WTC11 (cell line): ENCODE data around the gene CELSR3. TPM values are rescaled to one million over a fixed set of nuclear protein-coding genes. Genes with fewer than 3 reads are reported as not detected.

Source experiments
- ATAC-seq: fragments of 200-7000 bp; cut with Tn5 transposase; 2 replicates; pipeline ENCODE4 v1.10.0; 2021; ENCODE audit warnings: mild to moderate bottlenecking, moderate library complexity
- CTCF ChIA-PET: fragments of 300-600 bp; sonication (Branson Sonifier 250); formaldehyde crosslinking; loops from one replicate; lab custom pipeline; 2021; ENCODE audit warnings: antibody characterized with exemption; lab: Charles Lee
- POLR2A ChIA-PET: fragments of 350-600 bp; sonication (Branson Sonifier 250); formaldehyde crosslinking; loops from one replicate; lab custom pipeline; 2021; ENCODE audit warnings: antibody characterized with exemption; lab: Charles Lee
- DNase-seq: peaks from one replicate; pipeline ENCODE4 v3.0.0; 2021; ENCODE audit warnings: low spot score
- H3K27ac Mint-ChIP-seq: 2 replicates; pipeline ENCODE4 v1.8.0; 2021; ENCODE audit warnings: mixed read lengths
- H3K27me3 Mint-ChIP-seq: 2 replicates; pipeline ENCODE4 v1.8.0; 2021; ENCODE audit warnings: low read depth, mild to moderate bottlenecking, moderate library complexity, mixed read lengths
- H3K36me3 Mint-ChIP-seq: 2 replicates; pipeline ENCODE4 v1.8.0; 2021; ENCODE audit warnings: mixed read lengths
- H3K4me1 Mint-ChIP-seq: 2 replicates; pipeline ENCODE4 v1.8.0; 2022; ENCODE audit warnings: mixed read lengths
- H3K4me3 Mint-ChIP-seq: 2 replicates; pipeline ENCODE4 v1.8.0; 2021; ENCODE audit warnings: mild to moderate bottlenecking, moderate library complexity, mixed read lengths
- H3K9me3 Mint-ChIP-seq: 2 replicates; pipeline ENCODE4 v1.8.0; 2021; ENCODE audit warnings: mixed read lengths
- E2F1 ChIP-seq: sonication (generic); formaldehyde crosslinking; IDR thresholded peaks from 2 replicates; pipeline ENCODE4 v1.8.0; 2022; ENCODE audit warnings: mild to moderate bottlenecking, missing genetic modification reagents
- FOXJ3 ChIP-seq: sonication (generic); formaldehyde crosslinking; IDR thresholded peaks from 2 replicates; pipeline ENCODE4 v1.9.0; 2021; ENCODE audit warnings: missing genetic modification reagents, mild to moderate bottlenecking, borderline replicate concordance
- FOXP4 ChIP-seq: sonication (generic); formaldehyde crosslinking; IDR thresholded peaks from 2 replicates; pipeline ENCODE4 v1.8.0; 2022; ENCODE audit warnings: mild to moderate bottlenecking, missing genetic modification reagents
- HMGXB4 ChIP-seq: sonication (generic); formaldehyde crosslinking; IDR thresholded peaks from 2 replicates; pipeline ENCODE4 v1.8.1; 2023; ENCODE audit warnings: mild to moderate bottlenecking, moderate library complexity, missing genetic modification reagents
- JAZF1 ChIP-seq: fragments of 250-450 bp; sonication (Bioruptor Pico); IDR thresholded peaks from 2 replicates; pipeline ENCODE4 v1.9.0; 2021; ENCODE audit warnings: moderate library complexity, mild to moderate bottlenecking, inconsistent platforms
- MXD4 ChIP-seq: fragments of 250-450 bp; sonication (Bioruptor Pico); IDR thresholded peaks from 2 replicates; pipeline ENCODE4 v1.8.0; 2021; ENCODE audit warnings: mild to moderate bottlenecking, moderate library complexity, borderline replicate concordance
- NFE2L1 ChIP-seq: sonication (generic); formaldehyde crosslinking; IDR thresholded peaks from 2 replicates; pipeline ENCODE4 v1.8.1; 2023; ENCODE audit warnings: missing genetic modification reagents
- OVOL2 ChIP-seq: fragments of 250-450 bp; sonication (Bioruptor Pico); IDR thresholded peaks from 2 replicates; pipeline ENCODE4 v1.9.0; 2021; ENCODE audit warnings: mild to moderate bottlenecking, borderline replicate concordance
- RELA ChIP-seq: sonication (generic); formaldehyde crosslinking; IDR thresholded peaks from 2 replicates; pipeline ENCODE4 v1.8.1; 2022; ENCODE audit warnings: missing genetic modification reagents, mild to moderate bottlenecking, borderline replicate concordance
- SMAD3 ChIP-seq: sonication (generic); formaldehyde crosslinking; IDR thresholded peaks from 2 replicates; pipeline ENCODE4 v1.8.0; 2022; ENCODE audit warnings: missing genetic modification reagents, mild to moderate bottlenecking, borderline replicate concordance
- TEAD1 ChIP-seq: sonication (generic); formaldehyde crosslinking; IDR thresholded peaks from 2 replicates; pipeline ENCODE4 v1.8.0; 2022; ENCODE audit warnings: mild to moderate bottlenecking, missing genetic modification reagents
- ZNF121 ChIP-seq: sonication (generic); formaldehyde crosslinking; IDR thresholded peaks from 2 replicates; pipeline ENCODE4 v1.8.0; 2023; ENCODE audit warnings: missing genetic modification reagents
- ZNF281 ChIP-seq: sonication (generic); formaldehyde crosslinking; IDR thresholded peaks from 2 replicates; pipeline ENCODE4 v1.8.0; 2023; ENCODE audit warnings: mild to moderate bottlenecking, missing genetic modification reagents
- ZNF396 ChIP-seq: fragments of 250-450 bp; sonication (Bioruptor Pico); IDR thresholded peaks from 2 replicates; pipeline ENCODE4 v1.8.0; 2021; ENCODE audit warnings: mild to moderate bottlenecking, moderate library complexity, borderline replicate concordance
- total RNA-seq: library from RNA; stranded (reverse); gene quantifications from 3 replicates; pipeline ENCODE4 v1.2.3, GENCODE V29; 2021
- TF ChIP-seq, protein P1 (sequence below): fragments of 250-450 bp; sonication (Bioruptor Pico); IDR thresholded peaks from 2 replicates; pipeline ENCODE4 v1.9.0; 2021; ENCODE audit warnings: mild to moderate bottlenecking, borderline replicate concordance
- TF ChIP-seq, protein P2 (sequence below): sonication (generic); formaldehyde crosslinking; IDR thresholded peaks from 2 replicates; pipeline ENCODE4 v1.8.1; 2023; ENCODE audit warnings: mild to moderate bottlenecking, missing genetic modification reagents, borderline replicate concordance
- TF ChIP-seq, protein P3 (sequence below): fragments of 250-450 bp; sonication (Bioruptor Pico); IDR thresholded peaks from 2 replicates; pipeline ENCODE4 v1.8.0; 2021; ENCODE audit warnings: mild to moderate bottlenecking

The CELSR3 gene
- total RNA-seq, 1 experiment from 2014 or later, result 27.9 TPM

DNA sequence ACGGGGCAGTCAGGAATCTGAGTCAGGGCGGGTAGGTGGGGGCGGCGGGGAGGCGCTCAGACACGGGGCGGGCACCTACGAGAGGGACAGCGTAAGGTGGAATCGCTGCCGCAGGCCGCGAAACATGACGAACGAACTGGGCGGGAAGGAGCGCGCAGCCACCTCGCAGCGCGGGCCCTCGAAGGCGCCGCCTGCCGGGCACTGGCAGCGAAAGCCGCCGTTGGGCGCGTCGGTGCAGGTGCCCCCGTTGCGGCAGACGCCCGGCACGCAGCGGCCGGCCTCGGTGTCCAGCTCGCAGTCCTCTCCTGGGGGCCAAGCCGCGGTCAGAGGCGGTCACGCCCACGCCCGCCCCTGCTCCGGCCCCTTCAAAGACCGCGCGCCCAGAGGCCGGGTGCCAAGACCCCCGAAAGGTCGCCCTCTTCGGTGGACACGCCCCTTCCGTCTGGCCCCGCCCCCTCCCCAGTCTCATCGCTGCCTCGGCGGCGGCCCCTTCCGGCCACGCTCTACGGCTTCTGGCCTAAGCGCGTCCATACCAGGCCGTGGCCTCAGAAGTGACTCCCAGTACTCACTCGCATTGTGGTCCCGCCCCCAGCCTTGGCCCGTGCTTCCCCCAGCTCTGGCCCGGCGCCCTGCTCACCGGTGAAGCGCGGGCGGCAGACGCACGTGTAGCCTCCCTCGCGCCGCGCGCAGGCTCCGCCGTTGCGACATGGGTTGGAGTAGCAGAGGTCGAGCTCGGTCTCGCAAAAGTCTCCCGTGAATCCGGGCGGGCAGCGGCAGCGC is 6.4 kb downstream of the CELSR3 start:
- Mint-ChIP-seq H3K4me1 (peaks cover 13% of the 10 kb centered on the region), H3K27ac (peak overlapping the region; percentile 78), H3K36me3 (peaks cover 44% of the 10 kb centered on the region), H3K4me3 (peak overlapping the region; percentile 63), H3K9me3 (peaks cover 6% of the 10 kb centered on the region; the same call in 1 of the 2 replicates), H3K27me3 (peaks cover 4% of the 10 kb centered on the region; the same call in 1 of the 2 replicates)
- CTCF ChIA-PET, result interaction anchor here (0.6 to 4.6 kb wide), 13 partner anchors 9 to 351 kb away, joined by 3 to 46 read pairs (median 3); partner anchors contain the start of genes NCKIPSD, PFKFB4, SLC26A6 and UQCRC1
- peak; percentile 91 for DNase-seq
- peak; percentile 90 for ATAC-seq
- POLR2A ChIA-PET, result interaction anchor here (0.8 to 2.5 kb wide), 2 partner anchors 21 to 100 kb away, joined by 3 to 13 read pairs; partner anchors contain the start of genes PFKFB4 and SLC26A6
- TF ChIP-seq RELA (peak; percentile 94; the same call in 1 of the 2 replicates), MXD4 (no peak), ZNF396 (CRISPR knock-in tag) (no peak), SMAD3 (peak; percentile 72; the same call in 1 of the 2 replicates), ZNF281 (CRISPR knock-in tag) (peak; percentile 30; the same call in 1 of the 2 replicates), E2F1 (CRISPR knock-in tag) (no peak), ZNF121 (CRISPR knock-in tag) (0 out of 2 replicates have a peak, but pooled peaks have one; percentile 1), TEAD1 (CRISPR knock-in tag) (peak; percentile 58; the same call in 1 of the 2 replicates), NFE2L1 (CRISPR knock-in tag) (peak; percentile 39; the same call in 1 of the 2 replicates), JAZF1 (CRISPR knock-in tag) (no peak), FOXJ3 (CRISPR knock-in tag) (no peak), FOXP4 (CRISPR knock-in tag) (peak; percentile 49), HMGXB4 (CRISPR knock-in tag) (peak; percentile 82), OVOL2 (CRISPR knock-in tag) (no peak)
- TF ChIP-seq, protein P1, sequence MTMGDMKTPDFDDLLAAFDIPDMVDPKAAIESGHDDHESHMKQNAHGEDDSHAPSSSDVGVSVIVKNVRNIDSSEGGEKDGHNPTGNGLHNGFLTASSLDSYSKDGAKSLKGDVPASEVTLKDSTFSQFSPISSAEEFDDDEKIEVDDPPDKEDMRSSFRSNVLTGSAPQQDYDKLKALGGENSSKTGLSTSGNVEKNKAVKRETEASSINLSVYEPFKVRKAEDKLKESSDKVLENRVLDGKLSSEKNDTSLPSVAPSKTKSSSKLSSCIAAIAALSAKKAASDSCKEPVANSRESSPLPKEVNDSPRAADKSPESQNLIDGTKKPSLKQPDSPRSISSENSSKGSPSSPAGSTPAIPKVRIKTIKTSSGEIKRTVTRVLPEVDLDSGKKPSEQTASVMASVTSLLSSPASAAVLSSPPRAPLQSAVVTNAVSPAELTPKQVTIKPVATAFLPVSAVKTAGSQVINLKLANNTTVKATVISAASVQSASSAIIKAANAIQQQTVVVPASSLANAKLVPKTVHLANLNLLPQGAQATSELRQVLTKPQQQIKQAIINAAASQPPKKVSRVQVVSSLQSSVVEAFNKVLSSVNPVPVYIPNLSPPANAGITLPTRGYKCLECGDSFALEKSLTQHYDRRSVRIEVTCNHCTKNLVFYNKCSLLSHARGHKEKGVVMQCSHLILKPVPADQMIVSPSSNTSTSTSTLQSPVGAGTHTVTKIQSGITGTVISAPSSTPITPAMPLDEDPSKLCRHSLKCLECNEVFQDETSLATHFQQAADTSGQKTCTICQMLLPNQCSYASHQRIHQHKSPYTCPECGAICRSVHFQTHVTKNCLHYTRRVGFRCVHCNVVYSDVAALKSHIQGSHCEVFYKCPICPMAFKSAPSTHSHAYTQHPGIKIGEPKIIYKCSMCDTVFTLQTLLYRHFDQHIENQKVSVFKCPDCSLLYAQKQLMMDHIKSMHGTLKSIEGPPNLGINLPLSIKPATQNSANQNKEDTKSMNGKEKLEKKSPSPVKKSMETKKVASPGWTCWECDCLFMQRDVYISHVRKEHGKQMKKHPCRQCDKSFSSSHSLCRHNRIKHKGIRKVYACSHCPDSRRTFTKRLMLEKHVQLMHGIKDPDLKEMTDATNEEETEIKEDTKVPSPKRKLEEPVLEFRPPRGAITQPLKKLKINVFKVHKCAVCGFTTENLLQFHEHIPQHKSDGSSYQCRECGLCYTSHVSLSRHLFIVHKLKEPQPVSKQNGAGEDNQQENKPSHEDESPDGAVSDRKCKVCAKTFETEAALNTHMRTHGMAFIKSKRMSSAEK, result no peak
- TF ChIP-seq, protein P2, sequence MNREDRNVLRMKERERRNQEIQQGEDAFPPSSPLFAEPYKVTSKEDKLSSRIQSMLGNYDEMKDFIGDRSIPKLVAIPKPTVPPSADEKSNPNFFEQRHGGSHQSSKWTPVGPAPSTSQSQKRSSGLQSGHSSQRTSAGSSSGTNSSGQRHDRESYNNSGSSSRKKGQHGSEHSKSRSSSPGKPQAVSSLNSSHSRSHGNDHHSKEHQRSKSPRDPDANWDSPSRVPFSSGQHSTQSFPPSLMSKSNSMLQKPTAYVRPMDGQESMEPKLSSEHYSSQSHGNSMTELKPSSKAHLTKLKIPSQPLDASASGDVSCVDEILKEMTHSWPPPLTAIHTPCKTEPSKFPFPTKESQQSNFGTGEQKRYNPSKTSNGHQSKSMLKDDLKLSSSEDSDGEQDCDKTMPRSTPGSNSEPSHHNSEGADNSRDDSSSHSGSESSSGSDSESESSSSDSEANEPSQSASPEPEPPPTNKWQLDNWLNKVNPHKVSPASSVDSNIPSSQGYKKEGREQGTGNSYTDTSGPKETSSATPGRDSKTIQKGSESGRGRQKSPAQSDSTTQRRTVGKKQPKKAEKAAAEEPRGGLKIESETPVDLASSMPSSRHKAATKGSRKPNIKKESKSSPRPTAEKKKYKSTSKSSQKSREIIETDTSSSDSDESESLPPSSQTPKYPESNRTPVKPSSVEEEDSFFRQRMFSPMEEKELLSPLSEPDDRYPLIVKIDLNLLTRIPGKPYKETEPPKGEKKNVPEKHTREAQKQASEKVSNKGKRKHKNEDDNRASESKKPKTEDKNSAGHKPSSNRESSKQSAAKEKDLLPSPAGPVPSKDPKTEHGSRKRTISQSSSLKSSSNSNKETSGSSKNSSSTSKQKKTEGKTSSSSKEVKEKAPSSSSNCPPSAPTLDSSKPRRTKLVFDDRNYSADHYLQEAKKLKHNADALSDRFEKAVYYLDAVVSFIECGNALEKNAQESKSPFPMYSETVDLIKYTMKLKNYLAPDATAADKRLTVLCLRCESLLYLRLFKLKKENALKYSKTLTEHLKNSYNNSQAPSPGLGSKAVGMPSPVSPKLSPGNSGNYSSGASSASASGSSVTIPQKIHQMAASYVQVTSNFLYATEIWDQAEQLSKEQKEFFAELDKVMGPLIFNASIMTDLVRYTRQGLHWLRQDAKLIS (CRISPR knock-in tag), result no peak
- TF ChIP-seq, protein P3, sequence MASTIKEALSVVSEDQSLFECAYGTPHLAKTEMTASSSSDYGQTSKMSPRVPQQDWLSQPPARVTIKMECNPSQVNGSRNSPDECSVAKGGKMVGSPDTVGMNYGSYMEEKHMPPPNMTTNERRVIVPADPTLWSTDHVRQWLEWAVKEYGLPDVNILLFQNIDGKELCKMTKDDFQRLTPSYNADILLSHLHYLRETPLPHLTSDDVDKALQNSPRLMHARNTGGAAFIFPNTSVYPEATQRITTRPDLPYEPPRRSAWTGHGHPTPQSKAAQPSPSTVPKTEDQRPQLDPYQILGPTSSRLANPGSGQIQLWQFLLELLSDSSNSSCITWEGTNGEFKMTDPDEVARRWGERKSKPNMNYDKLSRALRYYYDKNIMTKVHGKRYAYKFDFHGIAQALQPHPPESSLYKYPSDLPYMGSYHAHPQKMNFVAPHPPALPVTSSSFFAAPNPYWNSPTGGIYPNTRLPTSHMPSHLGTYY (CRISPR knock-in tag), result no peak
